ENCODE data around the gene NPLOC4.

The NPLOC4 gene

DNA sequence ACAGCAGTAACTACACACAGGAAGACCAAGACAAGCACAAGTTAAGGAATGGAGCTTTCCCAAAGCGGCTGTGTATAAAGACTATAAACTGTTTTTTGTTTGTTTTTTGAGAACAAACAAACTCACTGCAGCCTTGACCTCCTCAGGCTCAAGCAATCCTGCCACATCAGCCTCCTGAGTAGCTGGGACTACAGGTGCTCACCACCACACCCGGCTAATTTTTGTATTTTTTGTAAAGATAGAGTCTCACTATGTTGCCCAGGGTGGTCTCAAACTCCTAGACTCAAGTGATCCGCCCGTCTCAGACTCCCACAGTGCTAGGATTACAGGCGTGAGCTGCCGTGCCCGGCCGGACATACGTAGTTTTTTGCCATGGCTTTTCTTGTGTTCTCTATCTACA is 23.5 kb upstream of the NPLOC4 start:
- no peak overlapping the region for H3K4me3 ChIP-seq (ENCODE audit: low read depth, low read length)
- no peaks in the 10 kb centered on the region for H3K9me3 ChIP-seq (ENCODE audit: control insufficient read depth, insufficient read depth, low read length)
- H3K36me3 ChIP-seq (ENCODE audit: control insufficient read depth, insufficient read depth, low read length): peaks cover 6% of the 10 kb centered on the region; the same call in 1 of the 2 replicates
- H3K9ac ChIP-seq (ENCODE audit: low read depth, low read length): no peak overlapping the region
- H3K27me3 ChIP-seq (ENCODE audit: control insufficient read depth, insufficient read depth, low read length): no peaks in the 10 kb centered on the region
- no peak overlapping the region for H3K27ac ChIP-seq (ENCODE audit: low read depth, low read length)
- H3K4me1 ChIP-seq (ENCODE audit: control insufficient read depth, insufficient read depth, low read length): peaks cover 2% of the 10 kb centered on the region; the same call in 1 of the 2 replicates

GRCh38 chr17:81659038-81659437 is 22.1 kb upstream of the NPLOC4 start:
- H3K36me3 ChIP-seq (ENCODE audit: control insufficient read depth, insufficient read depth, low read length): no peaks in the 10 kb centered on the region
- no peak overlapping the region for H3K4me3 ChIP-seq (ENCODE audit: low read depth, low read length)
- H3K4me1 ChIP-seq (ENCODE audit: control insufficient read depth, insufficient read depth, low read length): no peaks in the 10 kb centered on the region
- H3K9me3 ChIP-seq (ENCODE audit: control insufficient read depth, insufficient read depth, low read length): no peaks in the 10 kb centered on the region
- H3K27ac ChIP-seq (ENCODE audit: low read depth, low read length): no peak overlapping the region
- H3K27me3 ChIP-seq (ENCODE audit: control insufficient read depth, insufficient read depth, low read length): no peaks in the 10 kb centered on the region
- H3K9ac ChIP-seq (ENCODE audit: low read depth, low read length): no peak overlapping the region

GRCh38 chr17:81656835-81657234 is 19.9 kb upstream of the NPLOC4 start:
- H3K9me3 ChIP-seq (ENCODE audit: control insufficient read depth, insufficient read depth, low read length): no peaks in the 10 kb centered on the region
- no peaks in the 10 kb centered on the region for H3K27me3 ChIP-seq (ENCODE audit: control insufficient read depth, insufficient read depth, low read length)
- no peak overlapping the region for H3K9ac ChIP-seq (ENCODE audit: low read depth, low read length)
- H3K27ac ChIP-seq (ENCODE audit: low read depth, low read length): no peak overlapping the region
- H3K4me1 ChIP-seq (ENCODE audit: control insufficient read depth, insufficient read depth, low read length): peaks cover 7% of the 10 kb centered on the region
- no peaks in the 10 kb centered on the region for H3K36me3 ChIP-seq (ENCODE audit: control insufficient read depth, insufficient read depth, low read length)
- H3K4me3 ChIP-seq (ENCODE audit: low read depth, low read length): no peak overlapping the region

DNA sequence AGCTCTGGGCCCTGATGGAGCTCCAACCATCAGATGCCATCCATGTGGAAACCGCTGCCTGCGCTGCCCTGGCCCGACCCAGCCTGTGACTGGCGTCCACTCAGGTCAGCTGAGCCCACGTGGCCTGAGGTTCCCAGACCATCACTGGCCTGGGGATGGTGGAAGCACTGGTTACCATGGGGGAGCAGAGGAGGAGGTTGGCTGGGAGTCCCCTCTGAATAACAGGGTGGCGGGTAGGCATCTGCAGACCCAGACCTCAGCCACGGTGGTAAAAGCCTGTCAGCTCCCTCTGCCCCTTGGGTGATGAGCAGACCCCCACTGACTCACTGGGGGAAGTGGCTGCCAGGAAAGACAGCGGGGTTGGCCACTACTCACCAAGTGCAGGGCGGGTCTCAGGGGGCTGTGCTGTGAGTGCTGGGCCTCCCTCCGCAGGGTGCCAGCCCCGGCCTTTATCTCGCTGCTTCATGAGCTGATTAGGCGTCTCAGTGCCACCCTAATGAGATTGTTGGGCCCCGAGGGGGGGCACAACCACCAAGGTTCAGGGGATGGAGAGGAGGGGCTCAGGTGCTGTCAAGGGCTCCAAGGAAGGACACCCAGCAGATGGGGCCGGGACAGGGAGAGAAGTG is 19.3 kb upstream of the NPLOC4 start, which contains the start of gene PDE6G:
PDE6G (minus strand) TSS at position 425 of the 626 bp plus-strand sequence. CDS start 3,237 bp downstream, outside the sequence.
- Histone ChIP-seq H3K27me3 (ENCODE audit: control insufficient read depth, insufficient read depth, low read length) (no peaks in the 10 kb centered on the region), H3K4me1 (ENCODE audit: control insufficient read depth, insufficient read depth, low read length) (peaks cover 7% of the 10 kb centered on the region), H3K9ac (ENCODE audit: low read depth, low read length) (no peak within 1 kb of the TSS), H3K36me3 (ENCODE audit: control insufficient read depth, insufficient read depth, low read length) (no peaks in the 10 kb centered on the region), H3K27ac (ENCODE audit: low read depth, low read length) (no peak within 1 kb of the TSS), H3K4me3 (ENCODE audit: low read depth, low read length) (no peak within 1 kb of the TSS), H3K9me3 (ENCODE audit: control insufficient read depth, insufficient read depth, low read length) (no peaks in the 10 kb centered on the region)

- no peaks in the 10 kb centered on the region for H3K9me3 ChIP-seq (ENCODE audit: control insufficient read depth, insufficient read depth, low read length)
- H3K27ac ChIP-seq (ENCODE audit: low read depth, low read length): no peak overlapping the region
- H3K36me3 ChIP-seq (ENCODE audit: control insufficient read depth, insufficient read depth, low read length): no peaks in the 10 kb centered on the region
- no peaks in the 10 kb centered on the region for H3K27me3 ChIP-seq (ENCODE audit: control insufficient read depth, insufficient read depth, low read length)
- no peak overlapping the region for H3K9ac ChIP-seq (ENCODE audit: low read depth, low read length)
- no peak overlapping the region for H3K4me3 ChIP-seq (ENCODE audit: low read depth, low read length)
- peaks cover 7% of the 10 kb centered on the region for H3K4me1 ChIP-seq (ENCODE audit: control insufficient read depth, insufficient read depth, low read length)
These were observed 18.6 kb upstream of the NPLOC4 start for GRCh38 chr17:81655378-81656117.

DNA sequence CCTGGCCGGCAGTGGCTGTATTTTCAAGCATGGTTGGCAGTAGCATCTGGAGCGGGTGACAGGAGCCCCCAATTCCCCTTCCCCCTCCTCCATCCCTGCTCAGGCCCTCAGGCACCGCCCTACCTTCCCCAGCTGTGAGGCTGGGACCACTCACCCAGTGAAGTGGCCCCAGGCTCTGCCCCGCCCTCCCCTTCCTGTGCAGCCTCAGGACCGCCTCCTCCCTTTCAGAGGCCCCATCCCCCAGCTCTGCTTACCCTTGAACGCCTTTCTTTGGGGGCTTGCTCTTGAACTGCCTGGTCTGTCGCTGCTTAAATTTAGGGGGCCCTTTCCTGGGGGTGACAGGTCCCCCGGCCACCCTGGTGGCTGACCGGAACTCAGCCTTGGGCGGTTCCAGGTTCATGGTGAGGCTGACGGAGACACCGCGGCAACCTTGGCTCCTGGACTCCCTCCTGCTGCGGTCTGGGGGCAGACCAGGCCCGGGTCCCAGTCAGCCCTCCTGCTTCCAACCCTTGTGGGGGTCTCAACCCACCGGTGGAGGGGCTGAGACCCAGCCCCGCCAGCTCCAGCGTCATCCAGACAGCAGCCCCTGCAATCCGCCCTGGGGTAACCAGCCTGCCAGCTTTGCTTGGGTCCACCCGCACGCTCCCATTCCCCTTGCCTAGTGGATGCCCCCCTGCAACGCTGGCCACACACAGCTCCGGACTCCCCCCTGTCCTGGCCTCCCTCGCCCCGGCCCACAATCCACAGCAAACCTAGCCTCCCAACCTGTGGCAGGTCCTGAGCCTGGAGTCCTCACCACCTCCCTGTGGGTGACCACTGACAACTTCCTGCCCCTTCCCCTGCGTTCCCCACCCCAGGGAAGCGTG is 16.2 kb upstream of the NPLOC4 start:
- H3K36me3 ChIP-seq (ENCODE audit: control insufficient read depth, insufficient read depth, low read length): no peaks in the 10 kb centered on the region
- peaks cover 10% of the 10 kb centered on the region for H3K4me1 ChIP-seq (ENCODE audit: control insufficient read depth, insufficient read depth, low read length)
- H3K4me3 ChIP-seq (ENCODE audit: low read depth, low read length): peak overlapping the region; percentile 26; the same call in 1 of the 2 replicates
- H3K9me3 ChIP-seq (ENCODE audit: control insufficient read depth, insufficient read depth, low read length): no peaks in the 10 kb centered on the region
- 0 out of 2 replicates have a peak overlapping the region, but pooled peaks have one; percentile 24 for H3K9ac ChIP-seq (ENCODE audit: low read depth, low read length)
- H3K27me3 ChIP-seq (ENCODE audit: control insufficient read depth, insufficient read depth, low read length): peaks cover 13% of the 10 kb centered on the region
- no peak overlapping the region for H3K27ac ChIP-seq (ENCODE audit: low read depth, low read length)

GRCh38 chr17:81651692-81652091 is 14.8 kb upstream of the NPLOC4 start:
- peaks cover 19% of the 10 kb centered on the region for H3K4me1 ChIP-seq (ENCODE audit: control insufficient read depth, insufficient read depth, low read length)
- no peak overlapping the region for H3K9ac ChIP-seq (ENCODE audit: low read depth, low read length)
- H3K27ac ChIP-seq (ENCODE audit: low read depth, low read length): no peak overlapping the region
- H3K27me3 ChIP-seq (ENCODE audit: control insufficient read depth, insufficient read depth, low read length): peaks cover 27% of the 10 kb centered on the region
- H3K9me3 ChIP-seq (ENCODE audit: control insufficient read depth, insufficient read depth, low read length): no peaks in the 10 kb centered on the region
- H3K36me3 ChIP-seq (ENCODE audit: control insufficient read depth, insufficient read depth, low read length): no peaks in the 10 kb centered on the region
- no peak overlapping the region for H3K4me3 ChIP-seq (ENCODE audit: low read depth, low read length)

DNA sequence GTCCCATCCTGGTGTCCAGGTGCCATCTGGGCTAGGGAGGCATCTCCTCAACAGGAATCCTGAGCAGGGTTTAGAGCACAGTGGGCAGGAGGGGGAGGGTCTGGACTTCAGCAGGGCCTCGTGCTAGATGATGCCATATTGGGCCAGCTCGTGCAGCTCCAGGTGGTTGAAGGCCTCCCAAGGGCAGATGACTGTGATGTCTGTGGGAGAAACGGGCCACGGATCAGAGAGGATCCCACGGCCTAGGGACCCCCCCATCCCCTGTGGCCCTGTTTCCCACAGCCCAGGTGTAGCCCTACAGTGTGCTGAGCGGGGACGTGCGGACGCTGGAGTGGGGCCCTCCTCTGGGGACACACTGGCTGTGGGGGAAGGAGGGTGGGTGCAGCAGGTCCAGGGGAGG is 14.0 kb upstream of the NPLOC4 start:
- Histone ChIP-seq H3K9ac (ENCODE audit: low read depth, low read length) (no peak overlapping the region), H3K36me3 (ENCODE audit: control insufficient read depth, insufficient read depth, low read length) (no peaks in the 10 kb centered on the region), H3K27me3 (ENCODE audit: control insufficient read depth, insufficient read depth, low read length) (peaks cover 27% of the 10 kb centered on the region), H3K4me1 (ENCODE audit: control insufficient read depth, insufficient read depth, low read length) (peaks cover 19% of the 10 kb centered on the region), H3K4me3 (ENCODE audit: low read depth, low read length) (no peak overlapping the region), H3K27ac (ENCODE audit: low read depth, low read length) (no peak overlapping the region), H3K9me3 (ENCODE audit: control insufficient read depth, insufficient read depth, low read length) (no peaks in the 10 kb centered on the region)

GRCh38 chr17:81648707-81649085 is 11.8 kb upstream of the NPLOC4 start:
- Histone ChIP-seq H3K4me3 (ENCODE audit: low read depth, low read length) (peak overlapping the region; percentile 54), H3K9me3 (ENCODE audit: control insufficient read depth, insufficient read depth, low read length) (no peaks in the 10 kb centered on the region), H3K9ac (ENCODE audit: low read depth, low read length) (no peak overlapping the region), H3K27ac (ENCODE audit: low read depth, low read length) (no peak overlapping the region), H3K27me3 (ENCODE audit: control insufficient read depth, insufficient read depth, low read length) (peaks cover 27% of the 10 kb centered on the region), H3K4me1 (ENCODE audit: control insufficient read depth, insufficient read depth, low read length) (peaks cover 19% of the 10 kb centered on the region), H3K36me3 (ENCODE audit: control insufficient read depth, insufficient read depth, low read length) (no peaks in the 10 kb centered on the region)

GRCh38 chr17:81648013-81648706 is 11.2 kb upstream of the NPLOC4 start:
- no peak overlapping the region for H3K9ac ChIP-seq (ENCODE audit: low read depth, low read length)
- peaks cover 27% of the 10 kb centered on the region for H3K27me3 ChIP-seq (ENCODE audit: control insufficient read depth, insufficient read depth, low read length)
- peak overlapping the region; percentile 54 for H3K4me3 ChIP-seq (ENCODE audit: low read depth, low read length)
- no peaks in the 10 kb centered on the region for H3K36me3 ChIP-seq (ENCODE audit: control insufficient read depth, insufficient read depth, low read length)
- no peaks in the 10 kb centered on the region for H3K9me3 ChIP-seq (ENCODE audit: control insufficient read depth, insufficient read depth, low read length)
- peaks cover 16% of the 10 kb centered on the region for H3K4me1 ChIP-seq (ENCODE audit: control insufficient read depth, insufficient read depth, low read length)
- no peak overlapping the region for H3K27ac ChIP-seq (ENCODE audit: low read depth, low read length)
